Hematopoietic multipotent progenitor cell treated with erythropoietin and hydrocortisone succinate and interleukin-3 and kit ligand, for 6 days (in vitro differentiated cells): ENCODE results near the gene DOCK9.

Experiments used
- DNase-seq: peaks from one replicate; pipeline ENCODE4 v3.0.0-alpha.2; 2015

Gene DOCK9

DNA sequence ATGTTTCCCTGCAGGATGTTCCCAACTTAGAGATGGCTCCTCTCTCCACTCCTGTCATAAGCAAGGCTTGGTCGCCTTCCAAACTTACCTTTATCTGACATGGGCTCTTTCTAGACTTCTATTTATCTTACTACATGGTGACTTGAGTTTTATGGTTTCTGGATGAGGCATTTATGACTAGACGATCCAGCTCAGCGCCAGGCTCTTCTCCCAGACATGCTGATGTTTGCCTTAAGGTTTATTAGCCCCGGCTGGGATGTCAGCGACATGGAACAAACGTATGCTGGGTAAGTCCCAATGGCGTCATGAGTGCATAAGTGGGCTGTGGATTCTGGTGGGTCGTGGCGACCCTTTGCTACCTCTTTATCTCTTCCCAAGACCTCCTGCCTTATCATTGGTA is 185.5 kb downstream of the DOCK9 start:
- no peak for DNase-seq

DNA sequence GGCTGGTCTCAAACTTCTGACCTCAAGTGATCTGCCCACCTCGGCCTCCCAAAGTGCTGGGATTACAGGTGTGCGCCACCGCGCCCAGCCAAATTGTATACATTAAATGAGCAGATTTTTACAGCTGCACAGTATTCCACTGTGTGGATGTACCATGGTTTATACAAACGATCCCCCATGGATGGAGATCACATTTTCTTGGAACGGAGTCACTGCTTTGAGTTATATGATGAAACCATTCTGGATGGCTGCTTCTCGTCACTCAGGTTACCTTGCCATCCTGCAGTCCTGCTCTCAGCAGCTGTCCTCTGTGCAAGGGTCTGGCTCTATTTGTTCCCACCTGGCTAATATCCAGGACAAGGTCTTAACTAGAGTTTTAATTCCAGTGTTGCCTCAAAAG is 186.3 kb downstream of the DOCK9 start:
- no peak for DNase-seq

DNA sequence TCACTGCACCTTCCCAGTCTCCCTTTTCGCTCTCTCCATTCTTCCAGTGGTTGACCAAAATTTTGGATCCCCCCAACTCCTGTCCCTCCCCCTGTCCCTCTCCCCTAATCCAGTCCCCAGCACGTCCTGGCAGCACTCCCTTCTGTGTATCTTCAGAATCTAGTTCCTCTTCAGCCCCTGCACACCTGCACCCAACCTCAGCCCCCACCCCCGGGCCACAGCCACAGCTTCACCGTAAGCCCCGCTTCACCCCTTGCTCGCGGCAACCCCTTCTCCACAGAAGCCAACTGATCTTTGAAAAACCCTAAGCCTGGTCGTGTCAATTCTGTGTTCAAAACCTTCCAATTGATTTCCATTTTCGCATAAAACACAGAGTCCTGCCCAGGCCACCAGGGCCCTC is 189.9 kb downstream of the DOCK9 start:
- no peak for DNase-seq

DNA sequence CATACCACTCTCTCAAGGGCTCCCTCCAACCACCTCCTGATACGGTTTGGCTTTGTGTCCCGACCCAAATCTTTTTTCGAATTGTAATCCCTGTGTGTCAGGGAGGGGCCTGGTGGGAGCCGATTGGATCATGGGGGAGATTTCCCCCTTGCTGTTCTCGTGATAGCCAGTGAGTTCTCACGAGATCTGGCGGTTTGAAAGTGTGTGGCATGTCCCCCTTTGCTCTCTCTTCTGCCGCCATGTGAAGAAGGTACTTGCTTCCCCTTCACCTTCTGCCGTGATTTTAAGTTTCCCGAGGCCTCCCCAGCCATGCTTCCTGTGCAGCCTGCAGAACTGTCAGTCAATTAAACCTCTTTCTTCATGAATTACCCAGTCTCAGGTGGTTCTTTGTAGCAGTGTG is 190.7 kb downstream of the DOCK9 start:
- DNase-seq, result no peak

DNA sequence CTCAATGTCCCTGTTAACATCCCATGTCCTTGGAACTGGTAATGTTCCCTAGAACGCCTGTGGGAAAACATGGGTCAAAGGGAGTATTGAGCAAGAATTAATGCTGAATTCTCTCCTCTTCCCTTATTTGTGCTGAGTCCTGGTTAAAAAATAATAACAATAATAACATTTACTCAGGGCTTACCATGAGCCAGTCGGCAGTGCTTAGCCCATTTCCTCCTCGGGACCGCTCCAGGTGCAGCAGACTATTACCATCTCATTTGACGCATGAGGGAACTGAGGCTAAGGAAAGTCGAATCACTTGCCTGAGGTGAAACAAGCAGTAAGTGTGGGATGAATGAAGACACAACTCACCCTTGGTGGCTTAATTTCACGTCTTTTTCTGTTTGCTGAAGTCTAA is 191.8 kb downstream of the DOCK9 start:
- no peak for DNase-seq

DNA sequence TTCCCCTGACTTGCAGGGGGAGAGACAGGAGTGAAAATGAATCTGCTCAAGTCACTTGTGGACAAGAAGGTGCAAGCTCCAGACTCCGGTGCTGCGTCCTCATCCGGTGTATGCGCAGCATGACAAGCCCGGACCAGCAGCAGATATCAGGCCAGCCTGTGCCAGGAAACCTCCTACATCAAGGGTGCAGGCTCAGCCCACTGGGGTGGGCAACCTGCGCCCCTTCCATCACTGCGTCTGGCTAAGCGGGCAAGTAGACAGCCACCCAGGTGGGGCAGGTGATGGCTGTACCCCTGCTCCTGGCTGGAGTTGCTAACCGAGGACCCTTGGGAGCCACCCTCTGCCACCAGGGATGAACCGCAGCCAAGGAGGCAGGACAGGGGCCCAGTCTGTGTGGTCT is 192.5 kb downstream of the DOCK9 start:
- no peak for DNase-seq

DNA sequence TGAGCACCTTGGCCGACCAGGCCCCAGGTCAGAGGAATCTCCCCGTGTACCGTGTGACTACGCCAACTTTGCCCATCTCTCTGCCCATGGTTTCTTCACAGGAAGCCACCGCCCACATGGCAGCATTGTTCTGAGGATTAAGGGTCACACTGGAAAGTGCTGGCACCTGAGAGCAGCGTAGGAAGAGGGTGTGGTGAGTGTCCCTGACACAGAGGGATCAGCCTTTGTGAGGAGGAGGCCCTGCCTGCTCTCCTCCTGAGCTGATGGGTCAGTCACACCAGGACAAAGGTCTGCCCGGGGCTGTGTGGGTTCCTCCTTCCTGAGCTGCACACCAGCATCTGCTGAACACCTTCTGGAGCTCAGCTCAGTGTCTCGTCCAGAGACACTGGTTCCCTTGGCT is 193.2 kb downstream of the DOCK9 start:
- DNase-seq, result no peak

DNA sequence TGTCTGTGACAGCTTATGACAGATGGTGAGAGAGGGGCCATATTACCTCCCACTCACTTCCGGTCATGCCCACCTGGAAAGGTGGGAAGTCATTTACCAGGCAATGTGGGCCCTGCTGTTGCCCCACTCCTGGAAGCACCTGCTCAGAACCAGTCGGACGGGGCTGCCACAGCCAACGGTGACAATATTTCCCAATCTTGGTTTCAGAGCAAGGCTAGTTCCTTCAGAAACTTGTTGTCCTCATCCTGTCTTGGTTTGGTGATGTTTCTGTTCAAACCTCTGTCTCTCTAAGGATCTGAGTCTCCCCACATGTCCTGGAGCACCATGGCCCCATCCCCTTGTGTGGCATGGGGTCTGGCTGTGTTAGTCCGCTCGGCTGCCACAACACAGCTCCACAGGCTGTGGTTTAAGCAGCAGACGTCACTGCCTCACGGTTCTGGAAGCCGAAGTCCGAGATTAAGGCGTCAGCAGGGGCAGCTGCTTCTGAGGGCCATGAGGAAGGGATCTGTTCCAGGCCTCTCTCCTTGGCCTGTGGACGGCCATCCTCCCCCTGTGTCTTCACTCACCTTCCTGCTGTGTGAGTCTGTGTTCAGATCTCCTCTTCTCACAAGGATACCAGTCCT is 193.9 kb downstream of the DOCK9 start:
- DNase-seq, result no peak

DNA sequence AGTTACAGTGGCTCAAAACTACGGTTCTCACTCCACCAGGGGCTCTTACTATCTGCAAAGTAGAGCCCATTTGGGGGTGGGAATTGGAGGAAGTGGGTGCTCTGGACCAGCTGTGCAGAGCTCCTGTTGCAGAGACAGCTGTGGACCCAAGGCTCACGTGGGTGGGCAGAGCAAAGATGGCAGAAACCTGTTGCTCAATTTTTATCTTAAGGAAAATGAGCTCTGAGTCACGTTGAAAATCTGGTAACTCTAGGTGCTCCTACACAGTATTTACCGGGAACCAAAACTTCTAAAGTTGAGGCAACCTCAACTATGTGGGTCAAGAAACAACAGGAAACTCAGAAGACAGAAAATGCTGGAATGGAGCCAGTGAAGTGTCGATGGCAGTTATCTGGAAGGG is 195.2 kb downstream of the DOCK9 start:
- no peak for DNase-seq

DNA sequence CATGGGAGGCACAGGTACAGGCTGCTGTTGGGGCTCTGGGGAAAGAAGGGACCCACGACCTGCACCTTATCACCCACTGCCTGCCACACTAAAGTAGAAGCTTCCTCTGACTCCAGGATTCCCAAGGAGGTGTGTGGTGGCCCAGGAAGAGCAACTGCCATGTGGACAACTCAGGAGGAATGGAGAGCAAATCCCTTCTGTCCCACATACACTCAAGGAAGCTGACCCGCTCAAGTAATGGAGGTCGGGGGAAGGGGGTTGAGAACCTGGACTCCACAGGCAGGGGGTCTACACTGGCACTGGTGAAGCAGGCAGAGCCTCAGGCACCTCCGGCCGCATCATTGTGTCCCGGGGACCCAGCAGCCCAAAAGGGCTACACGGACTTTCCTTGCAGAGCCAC is 196.0 kb downstream of the DOCK9 start:
- DNase-seq, result no peak

DNA sequence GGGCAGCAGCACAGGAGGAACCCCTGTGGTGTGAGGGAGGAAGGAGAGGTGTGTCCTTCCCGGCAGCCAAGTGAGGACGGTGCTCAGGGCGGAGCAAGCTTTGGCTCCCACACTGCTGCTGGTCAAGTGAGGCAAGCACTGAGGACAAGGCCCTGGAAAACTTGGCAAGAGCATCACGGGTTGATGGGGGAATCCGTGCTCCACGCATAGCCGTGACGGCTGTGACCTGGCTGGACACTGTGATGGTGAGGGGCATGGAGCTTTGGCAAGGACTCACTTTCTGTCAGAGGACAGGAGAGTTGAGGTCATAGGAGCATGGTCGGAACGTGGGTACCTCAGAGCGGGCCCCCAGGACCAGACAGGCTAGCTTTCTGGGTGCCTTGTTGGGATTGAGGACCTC is 196.4 kb downstream of the DOCK9 start:
- DNase-seq, result no peak

DNA sequence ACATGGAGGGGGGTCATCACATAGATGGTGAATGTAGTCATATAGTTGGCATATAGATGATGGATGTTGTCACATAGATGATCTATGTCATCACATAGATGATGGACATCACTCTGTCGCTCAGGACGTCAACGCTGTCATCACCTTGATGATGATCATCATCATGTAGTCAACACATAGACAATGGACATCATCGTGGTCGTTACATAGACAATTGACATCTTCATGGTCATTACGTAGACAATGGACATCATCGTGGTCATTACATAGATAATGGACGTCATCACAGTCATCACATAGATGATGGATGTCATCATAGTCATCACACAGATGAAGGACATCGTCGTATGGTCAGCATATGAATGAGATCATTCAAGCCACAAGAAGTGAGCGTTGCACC is 196.8 kb downstream of the DOCK9 start:
- DNase-seq, result no peak

DNA sequence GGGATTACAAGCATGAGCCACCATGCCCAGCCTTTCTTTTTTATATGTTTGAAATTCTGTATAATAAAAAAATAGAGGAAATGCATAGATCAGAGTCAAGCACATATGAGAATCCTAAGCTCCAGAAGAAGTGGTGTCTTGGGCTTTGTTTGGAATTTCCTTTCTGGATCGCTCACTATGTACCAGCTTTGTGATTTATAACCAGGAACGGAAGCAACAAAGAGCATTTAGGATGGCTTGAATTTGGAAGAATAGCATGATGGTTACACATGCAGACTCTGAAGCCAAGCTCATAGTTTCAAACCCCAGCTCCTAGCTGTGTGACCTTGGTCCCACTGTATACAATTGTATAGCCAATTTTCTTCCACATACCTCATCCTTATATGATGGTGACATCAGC is 197.4 kb downstream of the DOCK9 start:
- no peak for DNase-seq

DNA sequence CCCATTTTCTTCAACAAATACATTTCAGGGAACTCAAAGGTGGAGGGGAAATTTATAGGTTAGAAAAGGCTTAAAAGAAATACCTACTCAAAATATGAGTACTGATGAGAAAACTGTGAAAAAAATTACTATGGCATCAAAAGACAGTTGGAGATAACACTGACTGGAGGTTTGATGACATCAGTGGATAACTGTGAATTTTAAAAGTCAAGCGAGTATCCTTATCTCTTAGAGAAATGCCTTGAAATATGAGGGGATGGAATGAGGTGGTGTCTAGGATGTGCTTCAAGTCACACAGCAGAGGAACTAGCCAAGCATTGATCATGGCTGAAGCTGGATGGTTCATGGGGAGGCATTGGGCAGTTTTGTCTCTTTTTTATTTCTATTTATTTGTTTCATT is 198.2 kb downstream of the DOCK9 start:
- DNase-seq, result no peak

DNA sequence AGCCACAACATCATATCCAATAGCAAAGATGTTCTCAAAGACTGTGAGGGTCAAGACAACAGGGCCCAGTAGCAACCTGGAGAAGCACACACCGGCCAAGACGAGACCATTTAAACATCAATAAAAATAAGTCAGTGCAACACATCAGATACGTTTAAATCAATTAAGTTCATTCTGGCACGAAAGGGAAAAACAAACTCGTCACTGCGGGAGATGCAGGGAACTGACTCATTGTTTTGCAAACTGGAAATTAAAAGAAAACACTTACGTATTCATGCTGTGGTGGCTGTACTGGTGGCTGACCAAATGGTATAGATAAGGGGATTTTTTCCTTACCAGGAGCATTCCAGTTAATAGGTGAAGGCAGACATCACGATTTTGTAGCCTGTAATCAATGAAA is 199.1 kb downstream of the DOCK9 start:
- DNase-seq, result no peak

DNA sequence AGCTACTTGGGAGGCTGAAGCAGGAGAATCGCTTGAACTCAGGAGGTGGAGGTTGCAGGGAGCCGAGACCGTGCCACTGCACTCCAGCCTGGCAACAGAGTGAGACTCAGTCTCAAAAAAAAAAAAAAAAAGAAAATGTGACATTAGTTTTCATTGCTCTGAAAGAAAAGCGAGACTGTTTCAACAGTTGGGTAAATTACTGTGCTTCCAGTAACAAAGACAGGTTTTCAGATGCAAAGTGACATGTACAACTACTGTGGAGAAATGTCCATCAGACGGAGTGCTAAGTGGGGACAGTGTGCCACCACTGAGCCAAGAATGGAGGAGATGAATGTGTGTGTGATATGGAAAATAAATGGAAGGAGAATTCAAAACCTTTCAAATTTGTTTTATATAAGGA is 201.2 kb downstream of the DOCK9 start:
- DNase-seq, result no peak

DNA sequence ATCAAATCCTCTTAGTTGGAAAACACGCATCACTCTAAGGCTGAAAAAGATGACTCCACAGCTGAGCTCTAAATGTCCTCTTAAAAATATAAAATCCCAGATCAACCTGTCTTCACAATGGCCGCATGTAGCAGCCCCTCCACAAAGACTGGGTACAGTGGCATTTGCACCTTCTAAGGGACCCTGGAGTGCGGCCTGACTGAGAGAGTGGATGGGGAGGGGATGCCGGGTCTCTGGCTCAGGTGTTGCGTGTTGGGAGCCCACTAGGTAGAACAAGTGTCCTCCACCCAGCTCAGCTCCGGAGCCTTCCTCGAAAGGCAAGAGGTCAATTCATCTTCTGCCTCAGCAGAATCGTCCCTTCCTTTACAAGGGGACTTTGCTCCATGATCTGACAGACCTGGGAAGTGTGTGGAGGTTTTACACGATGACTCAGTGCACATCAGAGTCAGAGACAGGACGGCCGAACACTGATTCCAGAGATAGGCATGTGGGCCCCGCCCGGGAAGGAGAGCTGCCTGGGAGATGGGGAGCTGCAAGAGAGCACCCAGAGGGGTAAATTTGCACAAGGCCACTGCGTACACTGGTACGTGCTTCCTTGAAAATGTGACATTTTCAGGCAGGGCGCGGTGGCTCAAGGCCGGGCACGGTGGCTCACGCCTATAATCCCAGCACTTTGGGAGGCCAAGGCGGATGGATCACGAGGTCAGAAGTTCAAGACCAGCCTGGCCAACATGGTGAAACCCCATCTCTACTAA is 201.8 kb downstream of the DOCK9 start:
- no peak for DNase-seq

DNA sequence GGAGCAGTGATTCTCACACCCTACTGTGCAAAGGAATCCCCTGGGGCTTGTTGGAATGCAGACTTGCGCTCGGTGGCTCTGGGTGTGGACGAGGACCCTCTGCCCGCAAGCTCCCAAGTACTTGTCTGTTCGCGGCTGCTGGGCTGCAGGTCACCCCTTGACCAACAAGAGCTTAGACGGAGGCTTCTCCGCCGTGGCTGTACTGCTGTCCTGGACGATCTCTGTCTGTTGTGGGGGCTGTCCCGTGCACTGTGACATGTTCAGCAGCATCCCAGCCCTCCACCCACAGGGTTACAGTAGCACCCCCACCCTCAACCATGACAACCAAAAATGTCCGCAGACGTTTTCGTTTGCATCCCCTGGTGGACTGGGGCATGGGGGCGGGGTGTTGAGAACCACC is 202.5 kb downstream of the DOCK9 start:
- DNase-seq, result no peak

DNA sequence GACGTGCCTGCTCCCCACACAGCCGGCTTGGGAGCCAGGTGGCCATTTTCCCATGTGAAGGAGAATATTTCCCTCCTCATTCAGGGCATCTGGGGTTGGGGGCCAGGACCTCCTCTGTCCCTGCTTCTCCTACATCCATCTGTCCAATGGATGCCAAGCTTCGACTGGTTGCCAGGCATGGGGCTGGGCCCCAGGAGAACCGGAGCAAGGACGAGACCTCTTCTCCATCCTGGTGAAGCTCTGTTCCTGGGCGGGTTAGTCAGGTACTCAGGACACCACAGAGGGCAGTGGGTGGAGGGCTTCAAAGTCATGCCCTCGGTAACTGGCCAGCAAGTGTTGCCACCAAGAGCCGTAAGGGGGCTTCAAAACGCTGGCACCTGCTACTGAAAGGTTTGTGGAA is 203.1 kb downstream of the DOCK9 start:
- DNase-seq, result no peak

DNA sequence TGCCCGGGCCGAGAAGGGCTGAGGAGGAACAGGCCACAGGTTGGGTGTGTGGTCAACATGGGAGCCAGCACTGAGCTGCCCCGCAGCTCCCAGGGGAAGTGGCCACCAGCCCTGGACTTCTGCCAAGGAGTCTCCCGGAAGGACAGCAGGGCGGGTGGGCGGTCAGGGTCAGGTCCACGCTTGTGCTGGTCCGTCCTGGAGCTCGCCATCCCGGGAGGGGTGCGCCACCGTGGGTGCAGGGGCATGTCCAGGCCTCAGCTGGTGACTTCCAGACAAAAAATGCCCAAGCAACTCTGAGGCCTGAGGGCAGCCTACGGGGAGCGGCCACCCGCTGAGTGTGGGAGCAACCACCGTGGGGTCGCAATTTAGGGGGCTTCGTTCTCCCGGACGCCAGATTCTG is 203.9 kb downstream of the DOCK9 start:
- no peak for DNase-seq

DNA sequence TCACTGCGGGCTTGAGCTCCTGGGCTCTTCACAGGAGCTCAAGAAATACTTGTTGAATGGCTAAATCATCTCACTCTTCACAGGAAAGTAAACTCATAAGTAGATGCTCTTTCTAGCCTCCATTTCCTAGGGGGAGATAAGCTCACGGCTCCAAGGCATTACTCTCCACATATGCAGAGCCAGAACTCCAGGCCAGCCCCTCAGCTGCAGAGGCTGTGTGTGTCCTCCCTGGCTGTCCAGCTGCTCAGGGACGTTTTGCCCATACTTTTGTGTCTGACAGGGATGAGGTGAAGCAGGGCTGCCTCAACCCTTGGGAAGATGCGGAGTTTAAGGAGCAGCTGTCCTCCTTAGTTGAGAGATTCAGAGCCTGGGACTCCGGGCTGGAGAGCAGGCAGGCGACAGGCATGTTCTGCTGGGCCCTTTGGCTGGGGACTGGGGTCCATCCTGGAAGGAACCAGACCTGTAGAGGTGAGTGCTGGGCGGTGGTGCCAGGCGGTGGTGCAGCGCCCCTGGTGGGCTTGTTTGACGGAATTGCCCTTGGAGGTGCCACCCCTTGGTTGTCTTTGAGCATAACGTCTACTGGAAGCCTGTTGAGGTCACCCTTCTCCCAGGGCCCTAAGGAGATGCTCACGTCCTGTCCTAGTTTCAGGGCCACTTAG is 204.9 kb downstream of the DOCK9 start:
- DNase-seq, result no peak

DNA sequence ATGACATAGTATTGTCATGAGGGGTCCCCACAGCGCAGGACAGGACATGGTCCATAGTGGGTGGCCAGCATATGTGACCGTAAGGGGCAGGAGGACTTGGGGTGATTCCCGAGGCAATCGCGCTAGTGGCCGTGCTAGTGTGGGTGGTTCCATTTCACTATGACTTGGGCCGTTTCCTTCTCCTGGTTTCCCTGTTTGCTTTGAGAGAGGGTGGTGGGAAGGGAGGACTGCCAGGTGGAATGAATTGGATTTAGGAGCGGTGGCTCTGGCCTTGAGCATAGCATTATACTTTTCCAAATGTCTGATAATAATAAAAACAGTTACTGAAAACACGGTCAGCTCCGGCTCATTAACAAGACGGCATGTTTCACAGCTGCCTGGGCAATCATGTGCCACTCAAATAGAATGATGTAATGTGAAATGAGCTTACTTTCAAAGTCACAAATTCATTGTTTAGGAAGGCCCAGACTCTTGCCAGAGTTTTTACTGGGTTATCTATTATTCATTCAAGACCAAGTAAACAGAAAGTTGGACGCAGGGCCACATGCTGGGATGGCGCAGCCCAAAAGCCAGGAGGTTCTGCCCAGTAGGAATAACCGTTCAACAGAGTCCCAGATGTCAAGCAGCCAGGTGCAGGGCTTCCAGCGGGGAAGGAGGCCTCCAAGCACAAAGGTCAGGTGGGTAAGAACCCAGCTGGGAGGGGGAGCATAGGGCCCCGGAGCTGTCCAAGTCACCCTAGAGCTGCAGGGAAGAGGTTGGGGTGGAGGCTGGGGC is 205.8 kb downstream of the DOCK9 start:
- DNase-seq, result no peak

DNA sequence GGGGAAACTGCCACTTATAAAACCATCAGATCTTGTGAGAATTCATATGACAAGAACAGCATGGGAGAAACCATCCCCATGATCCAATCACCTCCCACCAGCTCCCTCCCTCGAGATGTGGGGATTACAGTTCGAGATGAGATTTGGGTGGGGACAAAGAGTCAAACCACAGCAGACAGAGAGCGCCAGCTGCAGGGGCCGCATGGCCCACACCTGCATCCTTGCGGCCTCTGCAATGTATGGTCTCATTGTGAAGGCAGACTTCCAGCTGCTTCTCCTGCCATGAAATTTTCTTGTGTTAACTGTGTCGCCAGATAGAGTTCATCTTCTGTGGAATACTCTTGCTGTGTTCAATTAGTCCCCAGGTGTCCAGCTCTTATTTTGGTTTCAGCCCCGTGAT is 208.1 kb downstream of the DOCK9 start:
- no peak for DNase-seq

DNA sequence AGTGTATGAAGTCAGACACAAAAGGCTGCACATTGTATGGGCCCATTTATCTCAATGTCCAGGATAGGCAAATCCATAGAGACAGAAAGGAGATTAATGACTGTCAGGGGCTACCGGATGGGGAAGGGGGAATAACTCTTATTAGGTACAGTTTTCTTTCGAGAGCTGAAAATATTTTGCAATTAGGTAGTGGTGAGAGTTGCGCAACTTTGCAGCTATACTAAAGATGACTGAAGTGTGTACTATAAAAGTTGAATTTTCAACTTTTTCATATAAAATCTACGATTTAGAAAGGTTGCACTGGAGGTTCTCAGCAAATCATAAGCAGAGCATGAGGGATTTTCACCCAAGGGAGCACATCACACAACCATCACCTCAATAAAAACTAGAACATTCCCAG is 209.3 kb downstream of the DOCK9 start:
- DNase-seq, result no peak
